Islet of Langerhans (tissue), 1 donor: ENCODE data around the gene GPN1.
A peak's percentile ranks its signal among the peaks of the same experiment; 100 is the strongest.
"Not testable (repeated sequence)": the region's sequence is repeated elsewhere in the genome, so short reads cannot be mapped to it uniquely, and the experiment has no call there.

Source experiments
- FAIRE-seq: peaks from one replicate; lab custom pipeline; 2011; peaks lifted over from hg19 to GRCh38; lab: Jason Lieb, UNC

GPN1 gene

DNA sequence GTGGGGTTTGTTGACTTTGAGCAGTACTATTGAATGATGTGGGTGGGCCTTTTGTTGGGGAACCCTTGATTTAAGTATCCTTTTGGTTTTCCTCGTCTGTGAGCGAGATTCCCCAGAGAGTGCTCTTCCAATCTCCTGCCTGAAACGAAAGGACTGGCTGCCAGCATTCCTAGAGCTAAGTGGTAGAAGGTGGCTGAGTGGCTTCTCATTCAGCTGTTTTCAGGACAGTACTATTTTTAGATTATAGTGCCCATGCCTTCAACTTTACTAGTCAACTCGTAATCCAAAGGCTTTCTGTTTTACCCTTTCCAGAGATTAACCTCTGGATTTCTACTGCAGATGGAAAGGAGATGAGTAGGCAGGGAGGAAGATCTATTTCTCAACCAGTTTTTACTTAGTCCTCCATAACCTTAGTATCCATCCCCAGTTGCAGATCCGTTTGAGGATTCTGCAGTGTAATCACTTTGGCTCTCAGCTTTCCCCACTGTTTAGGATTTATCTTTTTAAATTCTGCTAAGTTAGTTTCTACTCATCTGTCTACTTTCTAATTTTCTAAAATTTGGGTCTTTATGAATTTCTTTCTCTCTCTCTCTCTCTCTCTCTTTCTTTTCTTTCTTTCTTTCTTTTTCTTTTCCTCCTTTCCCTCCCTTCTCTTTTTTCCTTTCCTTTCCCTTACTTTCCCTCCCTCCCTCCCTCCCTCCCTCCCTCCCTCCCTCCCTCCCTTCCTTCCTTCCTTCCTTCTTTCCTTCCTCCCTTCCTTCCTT lies 44.1 kb downstream of the GPN1 start:
- FAIRE-seq, result no peak

- no peak for FAIRE-seq
These were observed 51.7 kb downstream of the GPN1 start for GRCh38 chr2:27680571-27680970.

DNA sequence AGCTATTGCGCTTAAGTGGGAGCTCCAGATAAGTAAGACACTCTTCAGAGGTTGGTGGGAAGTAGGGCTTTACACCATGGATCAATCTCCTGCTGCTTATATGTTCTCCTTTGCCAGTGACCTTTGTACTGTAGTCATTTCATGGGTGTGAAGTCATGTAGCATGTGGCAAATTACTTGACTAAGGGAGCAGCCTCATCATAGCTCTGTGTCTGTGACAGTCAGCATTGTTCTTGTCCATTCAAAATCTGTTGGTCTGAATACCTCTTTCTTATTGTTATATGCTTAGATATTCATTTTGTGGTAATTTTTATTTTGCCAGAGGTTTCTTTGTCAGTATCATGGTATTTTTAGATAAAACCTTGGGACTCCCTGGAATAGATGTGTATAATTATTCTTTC lies 53.0 kb downstream of the GPN1 start:
- no peak for FAIRE-seq

DNA sequence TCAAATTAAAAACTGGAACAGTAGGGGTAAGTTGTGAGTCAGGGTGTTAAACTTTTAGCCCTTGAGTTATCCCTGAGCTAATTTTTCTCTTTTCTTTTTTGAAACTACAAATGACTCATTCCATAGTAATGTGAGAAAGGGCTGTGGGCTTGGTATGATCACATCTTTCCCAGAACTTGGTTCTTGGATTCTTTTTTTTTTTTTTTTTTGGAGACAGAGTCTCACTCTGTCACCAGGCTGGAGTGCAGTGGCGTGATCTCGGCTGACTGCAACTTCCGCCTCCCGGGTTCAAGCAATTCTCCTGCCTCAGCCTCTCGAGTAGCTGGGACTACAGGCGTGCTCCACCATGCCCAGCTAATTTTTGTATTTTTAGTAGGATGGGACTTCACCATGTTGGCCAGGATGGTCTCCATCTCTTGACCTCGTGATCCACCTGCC lies 53.5 kb downstream of the GPN1 start:
- FAIRE-seq, result not testable (repeated sequence)

DNA sequence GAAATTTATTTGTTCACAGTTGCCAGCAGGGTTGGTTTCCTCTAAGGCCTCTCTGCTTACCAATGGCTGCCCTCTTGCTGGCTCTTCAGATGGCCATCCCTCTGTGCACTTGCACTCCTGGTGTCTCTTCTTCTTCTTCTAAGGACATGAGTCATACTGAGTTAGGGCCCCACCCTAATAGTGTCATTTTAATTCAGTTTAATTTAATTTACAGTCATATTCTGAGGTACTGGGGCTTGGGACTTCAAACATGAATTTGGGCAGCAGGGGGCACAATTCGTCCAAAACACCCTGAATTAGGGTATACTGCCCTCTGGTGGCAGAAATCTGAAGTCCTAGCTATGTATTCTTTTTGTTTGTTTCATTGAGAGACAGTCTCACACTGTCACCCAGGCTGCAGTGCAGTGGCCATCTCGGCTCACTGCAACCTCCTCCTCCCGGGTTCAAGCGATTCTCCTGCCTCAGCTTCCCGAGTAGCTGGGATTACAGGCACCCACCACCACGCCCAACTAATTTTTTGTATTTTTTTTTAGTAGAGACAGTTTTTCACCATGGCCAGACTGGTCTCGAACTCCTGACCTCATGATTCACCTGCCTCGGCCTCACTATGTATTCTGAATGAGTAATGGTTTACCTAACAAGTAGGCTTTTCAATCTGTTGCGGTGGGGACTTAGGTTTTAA lies 54.7 kb downstream of the GPN1 start:
- FAIRE-seq, result peak; percentile 86

DNA sequence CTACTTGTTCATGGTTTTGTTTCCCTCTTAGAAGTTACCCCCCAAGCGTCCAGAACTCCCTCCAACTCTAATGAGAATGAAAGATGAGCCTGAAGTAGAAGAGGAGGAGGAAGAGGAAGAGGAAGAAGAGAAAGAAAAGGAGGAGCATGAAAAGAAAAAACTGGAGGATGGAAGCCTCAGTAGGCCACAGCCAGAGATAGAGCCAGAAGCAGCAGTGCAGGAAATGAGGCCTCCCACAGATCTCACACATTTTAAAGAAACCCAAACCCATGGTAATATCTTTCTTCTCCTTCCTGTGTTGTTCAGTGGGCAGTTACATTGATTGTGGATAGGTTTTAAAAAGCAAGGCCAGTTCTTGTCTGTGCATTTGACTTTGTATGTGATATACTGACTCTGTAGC lies 56.2 kb downstream of the GPN1 start:
- not testable (repeated sequence) for FAIRE-seq

DNA sequence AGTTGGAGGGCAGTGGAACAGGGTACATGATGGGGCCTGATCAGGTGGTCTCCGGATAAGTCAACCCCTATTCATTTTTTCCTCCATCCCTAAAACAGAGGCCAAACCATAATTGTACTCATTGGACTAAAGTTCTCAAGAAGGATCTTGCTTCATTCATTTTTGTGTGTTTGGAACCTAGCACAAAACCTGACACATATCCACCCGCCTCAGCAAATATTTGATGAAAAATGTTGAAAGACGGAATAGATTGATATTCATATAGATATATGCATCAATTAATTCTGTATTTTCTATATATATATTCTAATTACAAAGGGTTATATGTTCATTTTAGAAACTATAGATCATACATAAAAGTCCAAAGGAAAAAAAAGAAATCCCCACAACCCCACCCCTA lies 56.7 kb downstream of the GPN1 start:
- no peak for FAIRE-seq

- no peak for FAIRE-seq
These were observed 58.4 kb downstream of the GPN1 start for GRCh38 chr2:27687232-27687631.

DNA sequence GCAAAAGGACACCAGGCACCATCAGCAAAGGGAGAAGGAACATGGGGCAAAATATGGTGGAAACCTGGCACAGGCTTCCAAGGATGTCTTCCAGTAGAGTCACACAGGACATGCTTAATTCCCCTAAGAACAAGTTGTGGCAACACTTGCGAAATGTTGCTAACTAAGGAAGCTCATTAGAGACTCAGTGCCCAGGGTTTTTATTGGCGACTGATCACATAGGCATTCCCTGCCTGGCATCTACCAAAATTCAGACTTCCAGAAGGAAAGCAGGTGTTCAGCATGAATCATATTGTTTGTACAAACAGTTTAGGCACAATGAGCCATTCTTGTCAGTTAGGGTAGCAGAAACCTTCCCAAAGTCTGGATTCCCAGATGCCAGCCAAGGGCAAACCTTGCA lies 60.6 kb downstream of the GPN1 start:
- no peak for FAIRE-seq

GRCh38 chr2:27690052-27690451 lies 61.2 kb downstream of the GPN1 start:
- no peak for FAIRE-seq

GRCh38 chr2:27697660-27698059 lies 68.8 kb downstream of the GPN1 start:
- no peak for FAIRE-seq
